Common myeloid progenitor, CD34-positive (primary cell): ENCODE data around the gene CFAP45.

Experiments used
- CTCF ChIA-PET: fragments of 350-600 bp; sonication (Branson Sonifier 250); formaldehyde crosslinking; loops from one replicate; lab custom pipeline; 2021; ENCODE audit warnings: antibody characterized with exemption; lab: Charles Lee
- POLR2A ChIA-PET: fragments of 350-600 bp; sonication (Branson Sonifier 250); formaldehyde crosslinking; loops from one replicate; lab custom pipeline; 2021; ENCODE audit warnings: antibody characterized with exemption; lab: Charles Lee
- DNase-seq, 3 donors: peaks; one replicate each; pipeline versions ENCODE4 v3.0.0 to v3.0.0-alpha.2; 2013
- H3K27ac ChIP-seq, 2 experiments: 1 replicate in 1 of 2; 2 replicates in 1 of 2; pipeline ENCODE4 v1.7.0; 2013; ENCODE audit warnings: inconsistent platforms in 2 of 2, low read length in 2 of 2, mild to moderate bottlenecking in 2 of 2, low read depth in 1 of 2, moderate library complexity in 1 of 2; ENCODE audit not compliant: severe bottlenecking in 2 of 2, insufficient read depth in 1 of 2, poor library complexity in 1 of 2
- H3K27me3 ChIP-seq, 5 experiments: replicated peaks in 2 of 5; 1 replicate in 3 of 5; 2 replicates in 2 of 5; pipeline versions ENCODE4 v1.6.1 to v1.7.0; 2013; ENCODE audit warnings: low read length in 4 of 5, mild to moderate bottlenecking in 2 of 5, moderate library complexity in 2 of 5, inconsistent platforms in 1 of 5; ENCODE audit not compliant: insufficient read depth in 5 of 5, control insufficient read depth in 4 of 5
- H3K36me3 ChIP-seq, 4 experiments: 1 replicate in 2 of 4; 2 replicates in 2 of 4; pipeline versions ENCODE4 v1.6.1 to v1.7.0; 2013; ENCODE audit warnings: low read length in 3 of 4, control low read depth in 1 of 4, mild to moderate bottlenecking in 1 of 4; ENCODE audit not compliant: control insufficient read depth in 4 of 4, insufficient read depth in 4 of 4
- H3K4me1 ChIP-seq, 4 experiments: 1 replicate in 3 of 4; 2 replicates in 1 of 4; pipeline versions ENCODE4 v1.6.1 to v1.7.1; 2013; ENCODE audit warnings: low read length in 3 of 4, mild to moderate bottlenecking in 3 of 4, control low read depth in 1 of 4, inconsistent platforms in 1 of 4, moderate library complexity in 1 of 4; ENCODE audit not compliant: control insufficient read depth in 4 of 4, insufficient read depth in 4 of 4; ENCODE audit errors: control extremely low read depth in 1 of 4
- H3K4me3 ChIP-seq, 7 experiments: 1 replicate in 4 of 7; 2 replicates in 3 of 7; pipeline versions ENCODE4 v1.5.1 to v1.7.0; 2013; ENCODE audit warnings: mild to moderate bottlenecking in 7 of 7, low read length in 6 of 7, moderate library complexity in 6 of 7, inconsistent platforms in 2 of 7, low read depth in 2 of 7, control low read depth in 1 of 7; ENCODE audit not compliant: insufficient read depth in 4 of 7, control insufficient read depth in 1 of 7; ENCODE audit errors: extremely low read depth in 1 of 7
- H3K9me3 ChIP-seq, 5 experiments: 1 replicate in 4 of 5; 2 replicates in 1 of 5; pipeline versions ENCODE4 v1.6.1 to v1.7.1; 2013; ENCODE audit warnings: low read length in 4 of 5, mild to moderate bottlenecking in 2 of 5, inconsistent platforms in 1 of 5, low read depth in 1 of 5, moderate library complexity in 1 of 5; ENCODE audit not compliant: control insufficient read depth in 4 of 5, insufficient read depth in 2 of 5; ENCODE audit errors: control extremely low read depth in 1 of 5
- WGBS: methylation state at CpG from one replicate; pipeline ENCODE4 v1.1.5; 2013; ENCODE audit not compliant: insufficient coverage; 5-methylcytosine and 5-hydroxymethylcytosine counted together

The CFAP45 gene

DNA sequence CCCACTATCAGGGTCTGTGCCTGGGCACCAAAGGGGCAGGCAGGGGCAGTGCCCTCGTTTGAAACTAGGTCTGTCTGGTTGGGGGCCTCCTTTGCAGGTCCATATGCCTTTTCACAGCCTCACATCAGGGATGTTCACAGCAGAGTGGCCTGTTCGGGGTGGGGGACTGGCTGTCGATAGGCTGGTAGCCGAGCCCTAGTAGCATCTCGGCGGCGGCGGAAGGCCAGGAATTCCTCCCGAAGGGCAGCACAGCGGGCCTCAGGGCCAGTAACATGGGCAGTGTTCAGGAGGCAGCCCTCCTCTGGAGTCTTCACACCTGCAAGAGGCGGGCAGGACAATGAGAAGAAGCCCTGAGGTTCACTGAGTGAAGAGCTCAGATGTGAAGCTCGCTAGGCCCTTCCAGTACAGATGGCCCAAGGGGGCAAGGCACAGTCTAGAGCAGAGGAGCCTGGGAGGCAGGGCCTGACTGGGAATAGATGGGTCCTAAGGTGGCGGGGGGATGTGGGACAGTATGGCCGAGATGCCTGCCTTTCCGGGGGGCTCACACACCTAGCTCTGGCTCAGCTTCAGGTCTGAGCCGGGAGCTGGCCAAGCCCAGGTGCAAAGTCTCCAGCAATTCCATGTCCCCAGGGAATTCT lies 27.4 kb upstream of the CFAP45 start:
- no peak overlapping the region for H3K27ac ChIP-seq
- WGBS, result 96% methylated on average over 16 of the region's 16 CpGs
- ChIA-PET POLR2A (no interaction called here), CTCF (interaction anchor here (0.7 to 13.6 kb wide), 4 partner anchors 9 to 122 kb away, joined by 3 to 250 read pairs (median 10); no protein-coding TSS in a partner anchor)
- no peak for DNase-seq
- no peak overlapping the region for H3K4me3 ChIP-seq
- no peaks in the 10 kb centered on the region for H3K9me3 ChIP-seq
- H3K27me3 ChIP-seq, result no peaks in the 10 kb centered on the region
- H3K4me1 ChIP-seq, result peaks cover 0 to 32% (median 28%) of the 10 kb centered on the region in 4 experiments
- peaks cover 0 to 3% (median 0%) of the 10 kb centered on the region in 4 experiments for H3K36me3 ChIP-seq

DNA sequence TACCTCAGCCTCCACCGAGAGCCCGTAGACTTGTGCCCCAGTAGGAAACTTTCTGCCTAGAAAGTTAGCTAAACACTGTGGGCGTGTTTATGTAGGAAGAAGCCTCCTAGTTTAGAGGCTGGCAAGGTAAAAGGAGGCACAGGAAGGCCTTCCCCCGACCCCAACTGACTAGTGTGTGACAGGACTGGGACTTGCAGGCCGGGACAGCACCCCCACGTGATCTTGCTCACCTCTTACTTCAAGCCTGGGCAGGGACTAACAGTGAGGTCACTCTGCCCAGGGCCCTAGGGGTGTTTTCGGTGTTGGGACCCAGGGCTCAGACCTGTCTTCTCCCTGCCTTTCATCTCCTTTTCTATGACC lies 25.7 kb upstream of the CFAP45 start:
- Histone ChIP-seq H3K27ac (peak overlapping the region; percentile 100), H3K27me3 (no peaks in the 10 kb centered on the region), H3K9me3 (no peaks in the 10 kb centered on the region), H3K4me1 (peaks cover 4 to 47% (median 44%) of the 10 kb centered on the region in 4 experiments), H3K36me3 (peaks cover 0 to 5% (median 3%) of the 10 kb centered on the region in 4 experiments), H3K4me3 (peak overlapping the region; percentile 85 to 100 (median 94))
- POLR2A ChIA-PET, result interaction anchor here (0.7 to 5.2 kb wide), 8 partner anchors 10 to 97 kb away, joined by 4 to 54 read pairs (median 10); partner anchors contain the start of gene CFAP45
- no peak for DNase-seq
- CTCF ChIA-PET, result interaction anchor here (1.0 to 13.6 kb wide), 6 partner anchors 10 to 123 kb away, joined by 3 to 250 read pairs (median 6); partner anchors contain the start of genes FCRL6 and IGSF9
- WGBS, result 13% methylated on average over 7 of the region's 7 CpGs

DNA sequence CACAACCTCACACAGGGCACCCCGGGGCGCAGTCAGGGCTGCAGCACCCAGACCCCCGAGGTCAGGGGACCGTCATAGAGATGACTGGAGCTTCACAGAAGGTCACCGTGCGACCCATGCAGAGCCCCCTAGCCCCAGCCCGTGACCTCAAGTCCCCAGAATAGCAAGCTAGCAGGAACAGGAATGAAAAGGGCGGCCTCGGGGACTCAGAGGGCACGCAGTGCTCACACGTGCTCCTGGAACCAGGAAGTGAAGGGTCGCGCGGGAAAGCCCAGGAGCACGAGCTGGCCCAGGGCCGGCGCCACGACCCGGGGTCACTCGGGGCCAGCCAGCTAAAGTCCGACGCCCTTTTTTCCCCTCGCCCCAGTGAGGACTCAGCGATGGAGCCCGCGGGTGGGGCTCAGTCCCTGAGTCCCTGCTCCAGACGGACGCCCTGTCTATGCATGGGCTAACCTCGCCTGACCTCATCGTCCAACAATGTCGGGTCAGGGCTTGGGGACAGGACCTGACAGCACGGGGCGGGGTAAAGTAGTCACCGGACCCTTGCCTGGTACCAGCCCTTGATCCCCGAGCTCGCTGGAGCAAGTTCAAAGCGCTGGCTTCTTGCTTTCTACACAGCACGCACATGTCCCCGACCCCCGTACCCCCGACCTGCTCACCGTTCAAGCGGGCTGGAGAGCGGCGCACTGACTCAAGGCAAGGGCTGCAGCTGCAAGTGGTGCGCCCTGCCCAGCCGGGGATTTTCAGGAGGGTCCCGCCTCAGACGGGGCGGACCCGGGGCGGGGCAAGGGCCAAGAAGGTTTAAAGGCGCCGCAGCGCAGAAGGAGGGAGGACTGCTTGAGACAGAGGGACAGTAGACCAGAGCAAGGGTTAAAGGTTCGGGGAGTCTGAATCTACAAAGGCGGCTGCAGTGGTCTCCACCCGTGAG lies 25.1 kb upstream of the CFAP45 start, which contains the start of gene TAGLN2:
TAGLN2 (minus strand) TSS at position 717 of the 928 bp plus-strand sequence. CDS start 4,998 bp downstream, outside the sequence.
- POLR2A ChIA-PET, result interaction anchor here (0.7 to 5.2 kb wide), 9 partner anchors 11 to 98 kb away, joined by 3 to 54 read pairs (median 8); partner anchors contain the start of gene CFAP45
- CTCF ChIA-PET, result interaction anchor here (0.9 to 13.6 kb wide), 8 partner anchors 9 to 122 kb away, joined by 3 to 250 read pairs (median 4); partner anchors contain the start of genes FCRL6 and IGSF9
- Histone ChIP-seq H3K9me3 (no peaks in the 10 kb centered on the region), H3K27me3 (no peaks in the 10 kb centered on the region), H3K4me3 (peak within 1 kb of the TSS; percentile 85 to 100 (median 94)), H3K27ac (peak within 1 kb of the TSS; percentile 100), H3K36me3 (peaks cover 2 to 12% (median 9%) of the 10 kb centered on the region in 4 experiments), H3K4me1 (peaks cover 7 to 54% (median 50%) of the 10 kb centered on the region in 4 experiments)
- DNase-seq, result peak; percentile 85 to 93 (median 91)
- WGBS, result under 1% methylated on average over 53 of the region's 58 CpGs

DNA sequence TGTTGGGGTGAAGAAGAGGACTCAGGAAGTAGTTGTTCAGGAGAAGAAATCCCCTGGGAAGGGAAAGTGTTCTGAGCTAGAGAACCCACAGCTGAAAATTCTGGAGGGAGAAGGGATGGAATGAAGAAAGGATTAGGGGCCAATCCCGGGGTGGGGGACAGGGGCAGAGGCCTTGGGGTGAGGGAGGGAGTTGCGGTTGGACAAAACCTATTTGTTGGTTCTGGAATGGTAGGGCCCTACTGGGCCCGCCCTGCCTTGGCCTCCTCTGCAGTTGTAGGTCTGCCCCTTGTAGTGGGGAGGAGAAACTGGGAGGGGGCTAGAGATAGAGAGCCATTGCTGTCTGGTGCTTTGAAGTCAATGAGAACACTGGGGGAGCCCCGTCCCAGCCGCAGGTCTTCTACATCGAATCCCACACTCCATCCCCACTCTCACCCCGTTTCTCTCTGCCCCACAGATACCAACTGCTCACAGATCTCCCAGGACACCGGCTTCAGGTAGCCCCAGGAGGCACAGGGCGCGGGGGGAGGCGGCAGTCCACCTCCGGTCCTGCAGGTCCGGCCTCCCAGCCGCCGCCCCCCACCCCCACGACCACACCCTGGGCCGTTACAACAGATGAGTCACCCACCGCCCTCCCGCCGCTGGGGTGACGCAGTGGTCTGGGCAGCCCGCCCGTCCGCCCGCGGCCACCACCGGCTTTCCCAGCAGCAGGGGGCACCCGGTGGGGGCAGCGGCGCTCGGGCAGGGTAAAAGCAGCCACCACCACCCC lies 24.2 kb upstream of the CFAP45 start:
- Histone ChIP-seq H3K36me3 (peaks cover 7 to 20% (median 18%) of the 10 kb centered on the region in 4 experiments), H3K4me1 (peaks cover 7 to 62% (median 59%) of the 10 kb centered on the region in 4 experiments), H3K27ac (peak overlapping the region; percentile 100), H3K27me3 (no peaks in the 10 kb centered on the region), H3K9me3 (no peaks in the 10 kb centered on the region), H3K4me3 (peak overlapping the region; percentile 85 to 100 (median 94))
- WGBS, result 0% methylated on average over 9 of the region's 31 CpGs
- ChIA-PET POLR2A (interaction anchor here (0.8 to 5.2 kb wide), 12 partner anchors 10 to 70 kb away, joined by 3 to 54 read pairs (median 10); partner anchors contain the start of gene CFAP45), CTCF (interaction anchor here (0.9 to 13.6 kb wide), 9 partner anchors 9 to 127 kb away, joined by 3 to 250 read pairs (median 4); partner anchors contain the start of gene IGSF9)
- peak; percentile 77 to 86 (median 83) for DNase-seq

DNA sequence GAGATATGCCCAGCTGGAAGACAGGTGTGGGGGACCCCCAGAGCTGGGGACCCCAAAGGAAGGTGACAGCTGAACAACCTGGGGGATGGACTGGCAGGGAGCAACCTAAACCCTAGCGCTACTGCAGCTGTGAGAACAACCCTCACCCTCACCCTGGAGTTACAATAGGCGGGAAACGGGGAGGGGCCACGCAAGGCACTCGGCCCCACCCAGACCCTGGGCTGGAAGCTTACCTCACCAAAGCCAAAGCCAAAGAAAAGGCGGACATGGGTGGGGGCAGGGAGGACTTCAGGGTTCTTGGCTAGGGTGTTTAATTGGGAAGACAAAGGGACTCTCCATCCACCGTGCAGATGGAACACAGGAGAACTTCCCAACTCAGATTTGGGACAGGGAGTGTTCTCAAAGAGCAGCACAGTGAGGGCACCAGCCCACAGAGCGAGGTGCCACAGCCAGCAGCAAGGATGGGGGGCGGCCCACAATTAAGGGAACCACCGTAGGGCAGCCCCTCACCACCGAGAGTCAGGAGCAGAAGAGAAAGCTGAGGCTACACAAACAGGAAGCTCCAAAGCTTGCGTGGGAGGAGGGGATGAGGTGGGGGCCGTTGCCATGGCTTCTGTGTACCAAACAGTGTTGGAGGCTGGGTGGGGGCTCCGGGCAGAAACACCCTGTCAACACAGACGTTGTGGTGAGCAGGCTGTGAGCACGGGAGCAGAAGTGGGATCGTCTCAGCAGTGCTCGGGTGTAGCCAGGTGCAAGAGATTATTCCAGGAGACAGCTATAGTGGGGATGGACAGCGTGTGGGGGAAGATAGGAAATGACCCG lies 23.4 kb upstream of the CFAP45 start:
- Histone ChIP-seq H3K27ac (peak overlapping the region; percentile 100), H3K27me3 (no peaks in the 10 kb centered on the region), H3K4me1 (peaks cover 9 to 70% (median 67%) of the 10 kb centered on the region in 4 experiments), H3K36me3 (peaks cover 7 to 28% (median 25%) of the 10 kb centered on the region in 4 experiments), H3K9me3 (no peaks in the 10 kb centered on the region), H3K4me3 (peak overlapping the region; percentile 85 to 100 (median 94))
- POLR2A ChIA-PET, result interaction anchor here (0.5 to 5.2 kb wide), 13 partner anchors 8 to 130 kb away, joined by 3 to 54 read pairs (median 3); partner anchors contain the start of gene CFAP45
- CTCF ChIA-PET, result interaction anchor here (0.9 to 13.6 kb wide), 9 partner anchors 8 to 126 kb away, joined by 3 to 250 read pairs (median 4); partner anchors contain the start of gene IGSF9
- WGBS, result under 1% methylated on average over 20 of the region's 20 CpGs
- DNase-seq, result peak; percentile 95 to 99 (median 99)
